ENCODE data around the gene ITGAL.

Gene ITGAL

GRCh38 chr16:30553393-30553899, 80.9 kb downstream of the ITGAL start:
- DNase-seq (ENCODE audit: insufficient read length, low spot score) (no peak), FAIRE-seq (no peak)
- TF ChIP-seq CTCF (IDR thresholded peaks at IDR 0.05; ENCODE audit: insufficient read depth, missing control alignments) = no peak

GRCh38 chr16:30554557-30555314, 82.2 kb downstream of the ITGAL start:
- FAIRE-seq = no peak
- DNase-seq (ENCODE audit: insufficient read length, low spot score) = no peak
- TF ChIP-seq CTCF (IDR thresholded peaks at IDR 0.05; ENCODE audit: insufficient read depth, missing control alignments) = no peak

GRCh38 chr16:30555315-30556124, 83.0 kb downstream of the ITGAL start:
- no peak for FAIRE-seq
- DNase-seq (ENCODE audit: insufficient read length, low spot score) = no peak
- no peak for TF ChIP-seq CTCF (IDR thresholded peaks at IDR 0.05; ENCODE audit: insufficient read depth, missing control alignments)

GRCh38 chr16:30556125-30556473, 83.6 kb downstream of the ITGAL start:
- FAIRE-seq = no peak
- no peak for TF ChIP-seq CTCF (IDR thresholded peaks at IDR 0.05; ENCODE audit: insufficient read depth, missing control alignments)
- DNase-seq (ENCODE audit: insufficient read length, low spot score) = no peak

- DNase-seq (ENCODE audit: insufficient read length, low spot score) (no peak), FAIRE-seq (no peak)
- no peak for TF ChIP-seq CTCF (IDR thresholded peaks at IDR 0.05; ENCODE audit: insufficient read depth, missing control alignments)
Measured at GRCh38 chr16:30557707-30557956, 85.1 kb downstream of the ITGAL start.

- DNase-seq (ENCODE audit: insufficient read length, low spot score) = peak; percentile 90
- no peak for FAIRE-seq
- TF ChIP-seq CTCF (IDR thresholded peaks at IDR 0.05; ENCODE audit: insufficient read depth, missing control alignments) = no peak
Measured at GRCh38 chr16:30557957-30558788, 85.6 kb downstream of the ITGAL start, which contains the start of gene ZNF764. Gene ZNF764 (minus strand): TSS chr16:30558374. CDS start chr16:30558182, 192 bp downstream.

All from D721Med (cell line).